CD4-positive, alpha-beta T cell treated with Interleukin-17A for 4 hours (primary cell): Measurements from ENCODE around the gene GDF9.
"Not testable (repeated sequence)": the region's sequence is repeated elsewhere in the genome, so short reads cannot be mapped to it uniquely, and the experiment has no call there.

ENCODE experiments used
- DNase-seq: peaks from one replicate; pipeline ENCODE4 v3.0.0-alpha.2; 2020; ENCODE audit warnings: mixed read lengths

The GDF9 gene

GRCh38 chr5:132872788-132873118 is 6.5 kb upstream of the GDF9 start:
- DNase-seq: no peak

- no peak for DNase-seq
These were observed 5.4 kb upstream of the GDF9 start for GRCh38 chr5:132871459-132872284.

GRCh38 chr5:132870801-132871200 is 4.5 kb upstream of the GDF9 start:
- no peak for DNase-seq

DNA sequence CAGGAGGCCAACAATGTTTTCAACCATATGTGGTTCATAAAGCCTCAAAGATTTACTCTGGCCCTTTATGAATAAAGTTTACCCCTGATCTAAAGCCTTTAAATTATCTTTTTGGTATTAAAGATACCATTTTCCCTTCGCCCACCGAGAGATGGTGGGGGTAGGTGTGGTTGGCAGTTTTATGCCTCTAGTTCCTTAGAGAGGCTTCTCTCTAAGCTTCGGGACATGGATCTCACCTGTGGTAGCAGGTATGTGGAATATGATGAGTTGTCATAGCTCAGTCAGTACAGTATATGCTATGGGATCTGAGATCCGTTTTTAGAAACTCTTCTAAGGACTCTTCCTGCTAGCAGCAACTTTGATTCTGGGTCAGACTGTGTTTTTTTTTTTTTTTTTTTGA is 2.5 kb upstream of the GDF9 start:
- DNase-seq: no peak

DNA sequence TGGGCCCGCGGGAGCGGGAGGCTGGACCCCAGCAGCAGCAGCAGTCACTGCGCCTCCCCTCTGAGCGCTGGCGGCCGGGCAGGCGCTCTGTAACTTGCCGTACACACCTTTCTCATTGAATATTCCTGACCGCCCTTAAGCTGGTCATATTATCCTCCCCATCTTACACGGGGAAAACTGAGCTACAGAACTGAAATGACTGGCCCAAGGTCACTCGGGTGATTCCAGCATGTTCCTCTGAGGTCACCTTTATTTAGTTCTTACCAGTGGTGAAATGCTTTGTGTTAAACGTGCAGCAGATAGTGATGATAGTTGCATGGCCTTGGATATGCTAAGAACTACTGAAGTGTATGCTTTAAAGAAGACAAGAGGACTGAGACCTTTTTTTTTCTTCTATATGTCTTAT is 780 bp upstream of the GDF9 start:
- DNase-seq: no peak

- DNase-seq: no peak
These were observed 464 bp downstream of the GDF9 start for GRCh38 chr5:132865668-132866341.

- no peak for DNase-seq
These were observed 5.5 kb downstream of the GDF9 start for GRCh38 chr5:132860742-132861141.

GRCh38 chr5:132859889-132860437 is 6.3 kb downstream of the GDF9 start:
- no peak for DNase-seq

- DNase-seq: no peak
These were observed 10.3 kb downstream of the GDF9 start for GRCh38 chr5:132856011-132856410.

DNA sequence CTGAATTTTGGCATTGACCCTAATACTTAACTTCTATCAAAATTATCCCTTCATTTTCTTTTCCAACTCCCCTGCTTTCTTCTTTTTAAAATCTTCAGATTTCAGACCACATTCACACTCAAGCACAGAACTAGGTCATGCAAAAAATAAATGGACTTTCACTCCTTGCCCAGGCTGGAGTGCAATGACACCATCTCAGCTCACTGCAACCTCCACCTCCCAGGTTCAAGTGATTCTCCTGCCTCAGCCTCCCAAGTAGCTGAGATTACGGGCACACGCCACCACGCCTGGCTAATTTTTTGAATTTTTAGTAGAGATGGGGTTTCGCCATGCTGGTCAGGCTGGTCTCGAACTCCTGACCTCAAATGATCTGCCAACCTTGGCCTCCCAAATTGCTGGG is 11.3 kb downstream of the GDF9 start:
- not testable (repeated sequence) for DNase-seq

GRCh38 chr5:132854301-132854700 is 12.0 kb downstream of the GDF9 start:
- DNase-seq: no peak

GRCh38 chr5:132853790-132854189 is 12.5 kb downstream of the GDF9 start:
- no peak for DNase-seq

DNA sequence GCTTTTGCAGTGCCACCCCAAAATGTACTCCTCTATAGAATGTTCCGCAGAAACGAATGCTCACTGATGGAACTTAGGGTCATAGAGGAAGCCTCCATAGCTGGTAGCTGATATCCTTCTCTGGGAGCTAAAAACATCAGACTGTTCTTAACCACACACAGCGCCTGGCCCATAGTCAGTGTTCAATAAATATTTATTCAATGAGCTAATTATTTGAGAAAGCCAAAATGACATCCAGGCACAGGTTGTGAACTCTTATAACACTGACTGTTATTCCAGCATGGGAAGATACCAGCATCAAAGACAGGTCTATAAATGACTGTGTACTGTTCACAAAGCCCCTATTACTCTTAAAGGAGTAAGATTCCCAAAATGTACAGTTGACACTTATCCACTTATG is 12.9 kb downstream of the GDF9 start:
- DNase-seq: no peak

- DNase-seq: no peak
These were observed 16.2 kb downstream of the GDF9 start for GRCh38 chr5:132850066-132850465.

GRCh38 chr5:132849347-132849746 is 16.9 kb downstream of the GDF9 start:
- DNase-seq: no peak

GRCh38 chr5:132848270-132848669 is 18.0 kb downstream of the GDF9 start:
- no peak for DNase-seq

GRCh38 chr5:132841305-132841704 is 25.0 kb downstream of the GDF9 start:
- no peak for DNase-seq

GRCh38 chr5:132840896-132841295 is 25.4 kb downstream of the GDF9 start:
- no peak for DNase-seq

DNA sequence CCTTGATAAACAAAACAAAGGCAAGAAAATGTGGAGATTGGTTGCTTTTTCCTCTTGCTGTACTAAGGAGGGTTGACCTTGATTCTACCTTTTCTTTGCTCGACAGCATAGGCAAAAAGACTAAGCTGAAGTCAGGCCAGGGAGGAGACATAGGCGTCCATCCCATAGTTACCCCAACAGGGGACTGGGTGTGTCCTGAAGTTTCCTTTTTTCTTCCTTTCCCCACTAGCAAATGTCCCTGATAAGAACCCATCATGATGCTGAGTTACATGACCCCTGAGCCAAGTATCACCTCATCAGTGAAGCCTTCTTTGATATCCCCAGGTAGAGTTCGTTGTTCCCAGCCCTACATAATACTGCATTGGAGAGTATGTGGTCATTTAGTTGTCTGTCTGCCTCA is 26.0 kb downstream of the GDF9 start:
- no peak for DNase-seq

GRCh38 chr5:132839426-132840301 is 26.6 kb downstream of the GDF9 start:
- DNase-seq: no peak

DNA sequence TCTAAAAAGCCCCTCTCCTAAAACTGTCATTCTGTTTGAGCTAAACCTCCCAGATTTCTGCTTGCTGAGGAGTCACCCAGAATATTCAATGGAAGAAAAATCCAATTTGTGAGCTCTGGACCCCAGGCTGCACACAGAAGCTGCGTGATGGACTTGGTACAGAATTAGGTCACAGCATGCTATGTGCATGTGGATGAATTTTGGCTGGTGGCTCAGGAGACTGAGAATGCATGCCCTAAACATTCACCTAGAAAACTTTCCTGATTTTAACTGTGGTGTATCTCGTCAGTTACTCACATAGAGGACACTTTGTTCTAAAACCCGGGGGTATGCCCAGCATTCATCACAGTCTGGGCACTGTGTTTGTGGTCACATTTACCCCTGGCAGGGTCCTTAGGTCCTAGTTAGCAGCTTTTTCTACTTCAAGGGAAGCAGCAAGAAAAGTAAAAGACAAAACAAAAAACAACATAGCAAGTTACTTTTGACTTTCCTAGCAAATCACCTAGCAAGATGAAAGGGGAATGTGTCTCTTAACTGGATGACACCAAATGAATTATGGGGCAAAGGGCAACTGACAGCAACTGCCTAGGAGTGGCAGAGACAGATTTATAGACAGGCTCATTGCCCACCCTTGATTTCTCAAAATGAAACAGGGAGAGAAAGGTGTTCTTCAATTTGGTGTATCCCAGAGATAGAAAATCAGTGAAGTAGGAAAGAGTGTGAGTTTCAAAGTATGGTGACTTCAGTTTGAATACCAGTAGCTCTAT is 27.6 kb downstream of the GDF9 start:
- DNase-seq: no peak

DNA sequence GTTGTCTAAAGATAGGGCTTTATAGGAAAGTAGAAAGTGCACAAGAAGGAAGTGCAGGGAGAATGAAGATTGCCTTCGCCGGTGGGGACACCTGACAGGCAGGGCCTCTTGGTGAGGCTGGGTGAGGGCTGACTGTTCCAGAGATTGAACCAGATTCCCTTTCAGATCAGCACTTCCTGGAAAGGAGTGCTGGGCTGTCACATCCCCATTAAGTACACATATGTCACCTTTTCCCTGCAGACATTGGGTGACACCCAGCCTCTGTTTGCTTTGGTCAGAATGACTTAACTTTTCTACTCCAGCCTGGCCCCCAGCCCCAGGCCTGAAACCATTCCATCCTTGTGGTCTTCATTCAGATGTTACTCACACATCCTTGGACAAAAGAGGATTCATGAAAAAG is 28.4 kb downstream of the GDF9 start:
- no peak for DNase-seq

- DNase-seq: no peak
These were observed 29.4 kb downstream of the GDF9 start for GRCh38 chr5:132836852-132837251.
